ENCODE data around the gene EDRF1.

Gene EDRF1

GRCh38 chr10:125785791-125786190, 66.3 kb downstream of the EDRF1 start:
- no peaks in the 10 kb centered on the region for H3K9me3 ChIP-seq (ENCODE audit: control insufficient read depth in 1 of 2, low read length in 2 of 2)
- H3K27me3 ChIP-seq (ENCODE audit: control insufficient read depth in 1 of 2, insufficient read depth in 2 of 2, low read length in 2 of 2) = no peaks in the 10 kb centered on the region
- peaks cover 15 to 16% of the 10 kb centered on the region in 2 donors for H3K36me3 ChIP-seq (ENCODE audit: control insufficient read depth in 1 of 2, insufficient read depth in 2 of 2, low read length in 2 of 2)
- H3K4me1 ChIP-seq (ENCODE audit: control insufficient read depth in 1 of 2, insufficient read depth in 2 of 2, low read length in 2 of 2) = no peaks in the 10 kb centered on the region
- no peak overlapping the region for H3K27ac ChIP-seq (ENCODE audit: low read depth, low read length)
- no peak overlapping the region for H3K9ac ChIP-seq (ENCODE audit: low read depth in 1 of 2, low read length in 2 of 2)
- no peak overlapping the region for H3K4me3 ChIP-seq (ENCODE audit: low read depth in 1 of 2, low read length in 2 of 2)

DNA sequence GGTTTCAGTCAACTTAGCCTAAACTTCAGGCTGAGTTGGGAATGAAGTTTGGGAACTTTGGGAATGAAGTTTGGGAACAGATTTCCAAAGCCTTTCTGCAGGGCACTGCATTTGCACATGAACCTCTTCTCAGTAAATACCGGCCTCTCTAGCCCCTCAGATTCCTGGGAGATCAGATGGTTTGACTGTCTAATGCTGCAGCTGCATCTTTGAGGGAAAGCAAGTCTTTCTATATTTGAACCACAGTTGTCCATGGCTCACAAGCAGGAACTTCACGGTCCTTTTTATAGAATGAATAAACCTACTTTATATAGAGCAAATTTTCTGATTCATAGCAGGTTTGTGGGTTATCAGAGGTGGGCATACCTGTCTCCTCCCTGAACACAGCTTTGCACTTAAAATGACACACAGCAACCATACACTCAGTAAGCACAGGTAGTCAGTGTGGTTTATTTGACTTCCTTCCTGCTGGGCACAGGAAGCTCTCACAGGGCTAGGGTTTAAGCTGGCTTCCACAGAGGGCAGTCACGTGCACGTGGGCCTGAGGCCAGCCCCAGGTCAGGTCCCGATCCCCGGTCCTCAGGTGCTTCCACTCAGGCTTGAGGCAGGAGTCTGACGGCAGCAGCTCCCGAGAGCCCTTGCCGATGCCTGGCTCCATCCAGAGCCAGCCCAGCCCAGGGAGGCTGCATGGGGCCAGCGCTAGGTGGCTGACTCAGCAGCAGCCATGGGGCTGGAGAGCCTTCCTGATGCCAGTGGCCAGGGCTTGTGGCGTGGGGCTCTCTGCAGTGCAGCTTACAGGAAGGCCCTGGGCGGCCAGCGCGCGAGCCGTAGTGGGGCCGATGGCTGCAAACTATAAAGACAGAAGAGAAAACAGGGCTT, 68.9 kb downstream of the EDRF1 start:
- Histone ChIP-seq H3K4me3 (ENCODE audit: low read depth in 1 of 2, low read length in 2 of 2) (no peak overlapping the region), H3K9me3 (ENCODE audit: control insufficient read depth in 1 of 2, low read length in 2 of 2) (no peaks in the 10 kb centered on the region), H3K27me3 (ENCODE audit: control insufficient read depth in 1 of 2, insufficient read depth in 2 of 2, low read length in 2 of 2) (no peaks in the 10 kb centered on the region), H3K27ac (ENCODE audit: low read depth, low read length) (no peak overlapping the region), H3K4me1 (ENCODE audit: control insufficient read depth in 1 of 2, insufficient read depth in 2 of 2, low read length in 2 of 2) (no peaks in the 10 kb centered on the region), H3K9ac (ENCODE audit: low read depth in 1 of 2, low read length in 2 of 2) (no peak overlapping the region), H3K36me3 (ENCODE audit: control insufficient read depth in 1 of 2, insufficient read depth in 2 of 2, low read length in 2 of 2) (peaks cover 25 to 28% of the 10 kb centered on the region in 2 donors)

DNA sequence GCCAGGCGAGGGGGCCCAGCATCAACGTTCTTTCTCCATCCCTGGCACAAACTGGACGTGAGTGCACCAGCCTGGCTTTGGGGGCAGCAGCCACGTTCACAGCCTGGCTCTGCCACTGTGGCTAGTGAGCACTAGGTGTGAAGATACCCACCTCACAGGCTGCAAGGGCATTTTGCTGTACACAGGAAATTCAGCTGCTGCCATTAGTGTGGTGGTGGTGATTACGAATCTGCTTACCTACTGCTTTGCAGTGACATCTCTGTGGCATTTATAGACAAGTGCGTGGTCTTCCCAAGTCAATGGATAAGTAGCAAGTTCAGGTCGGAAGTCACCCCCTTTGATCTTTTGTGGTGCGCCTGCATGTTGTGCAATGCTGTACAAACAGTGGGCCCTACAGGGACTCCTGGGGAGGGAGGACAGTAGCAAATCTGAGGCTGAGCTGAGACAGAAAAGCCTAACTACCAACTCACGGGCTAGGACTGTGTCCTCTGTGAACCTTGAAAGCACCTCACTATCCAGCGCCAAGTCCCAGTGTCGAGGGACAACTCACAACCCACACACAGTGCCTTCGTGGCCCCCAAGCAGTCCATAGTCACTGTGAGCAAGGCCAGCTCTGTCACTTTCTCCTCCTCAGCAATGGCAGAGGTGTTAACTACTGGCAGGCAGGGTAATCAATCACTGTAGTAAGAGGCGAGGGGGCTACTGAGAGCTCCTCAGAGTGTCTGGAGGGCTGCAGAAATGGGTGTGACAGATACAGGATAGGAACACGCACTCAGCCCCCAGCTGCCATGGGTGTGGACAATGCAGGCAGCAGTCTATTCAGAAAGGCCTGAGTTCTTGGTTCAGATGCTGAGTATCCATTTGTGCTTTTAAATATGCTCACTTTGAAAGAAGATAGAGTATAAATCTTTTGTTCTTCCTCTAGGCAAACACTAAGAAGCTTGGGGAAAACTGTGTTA, 73.1 kb downstream of the EDRF1 start:
- H3K27ac ChIP-seq (ENCODE audit: low read depth, low read length) = no peak overlapping the region
- peaks cover 35 to 62% of the 10 kb centered on the region in 2 donors for H3K36me3 ChIP-seq (ENCODE audit: control insufficient read depth in 1 of 2, insufficient read depth in 2 of 2, low read length in 2 of 2)
- H3K9me3 ChIP-seq (ENCODE audit: control insufficient read depth in 1 of 2, low read length in 2 of 2) = no peaks in the 10 kb centered on the region

GRCh38 chr10:125795128-125795527, 75.6 kb downstream of the EDRF1 start:
- no peak overlapping the region for H3K27ac ChIP-seq (ENCODE audit: low read depth, low read length)
- H3K4me1 ChIP-seq (ENCODE audit: control insufficient read depth in 1 of 2, insufficient read depth in 2 of 2, low read length in 2 of 2) = no peaks in the 10 kb centered on the region
- H3K9me3 ChIP-seq (ENCODE audit: control insufficient read depth in 1 of 2, low read length in 2 of 2) = no peaks in the 10 kb centered on the region
- no peak overlapping the region for H3K9ac ChIP-seq (ENCODE audit: low read depth in 1 of 2, low read length in 2 of 2)
- H3K36me3 ChIP-seq (ENCODE audit: control insufficient read depth in 1 of 2, insufficient read depth in 2 of 2, low read length in 2 of 2) = peaks cover 21 to 66% of the 10 kb centered on the region in 2 donors
- no peaks in the 10 kb centered on the region for H3K27me3 ChIP-seq (ENCODE audit: control insufficient read depth in 1 of 2, insufficient read depth in 2 of 2, low read length in 2 of 2)
- no peak overlapping the region for H3K4me3 ChIP-seq (ENCODE audit: low read depth in 1 of 2, low read length in 2 of 2)

More for the DNA sequence above, 73.1 kb downstream of the EDRF1 start:
- H3K4me1 ChIP-seq (ENCODE audit: control insufficient read depth in 1 of 2, insufficient read depth in 2 of 2, low read length in 2 of 2) = no peaks in the 10 kb centered on the region
- no peak overlapping the region for H3K9ac ChIP-seq (ENCODE audit: low read depth in 1 of 2, low read length in 2 of 2)
- H3K4me3 ChIP-seq (ENCODE audit: low read depth in 1 of 2, low read length in 2 of 2) = no peak overlapping the region
- no peaks in the 10 kb centered on the region for H3K27me3 ChIP-seq (ENCODE audit: control insufficient read depth in 1 of 2, insufficient read depth in 2 of 2, low read length in 2 of 2)

DNA sequence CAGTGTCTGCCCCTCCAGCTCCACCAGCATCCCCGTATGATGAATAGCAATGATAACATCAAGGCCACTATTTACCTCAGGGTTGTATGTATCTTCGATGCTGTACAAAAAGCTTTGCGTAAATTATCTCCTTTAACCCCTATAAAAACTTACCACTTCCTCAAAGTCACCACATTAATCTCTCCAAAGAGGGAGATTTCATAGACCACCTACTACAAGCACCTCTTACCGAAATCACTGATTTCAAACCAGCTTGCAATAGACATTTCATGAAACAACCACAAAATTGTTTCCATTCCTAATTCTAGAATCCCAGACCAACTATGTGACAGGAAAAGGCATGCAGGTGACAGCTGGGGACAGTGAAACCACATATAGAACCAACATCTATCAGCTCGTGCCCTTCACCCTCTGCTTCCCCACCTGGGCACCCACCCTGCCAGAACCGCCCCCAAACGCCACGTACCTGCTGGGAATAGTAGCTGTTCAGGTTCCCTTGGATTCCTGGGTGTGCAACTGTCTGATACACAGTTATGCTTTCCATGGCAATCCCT, 76.2 kb downstream of the EDRF1 start:
- Histone ChIP-seq H3K27me3 (ENCODE audit: control insufficient read depth in 1 of 2, insufficient read depth in 2 of 2, low read length in 2 of 2) (no peaks in the 10 kb centered on the region), H3K9ac (ENCODE audit: low read depth in 1 of 2, low read length in 2 of 2) (no peak overlapping the region), H3K9me3 (ENCODE audit: control insufficient read depth in 1 of 2, low read length in 2 of 2) (no peaks in the 10 kb centered on the region), H3K4me3 (ENCODE audit: low read depth in 1 of 2, low read length in 2 of 2) (no peak overlapping the region), H3K27ac (ENCODE audit: low read depth, low read length) (no peak overlapping the region), H3K4me1 (ENCODE audit: control insufficient read depth in 1 of 2, insufficient read depth in 2 of 2, low read length in 2 of 2) (no peaks in the 10 kb centered on the region), H3K36me3 (ENCODE audit: control insufficient read depth in 1 of 2, insufficient read depth in 2 of 2, low read length in 2 of 2) (peaks cover 21 to 68% of the 10 kb centered on the region in 2 donors)

- Histone ChIP-seq H3K9ac (ENCODE audit: low read depth in 1 of 2, low read length in 2 of 2) (no peak overlapping the region), H3K27me3 (ENCODE audit: control insufficient read depth in 1 of 2, insufficient read depth in 2 of 2, low read length in 2 of 2) (no peaks in the 10 kb centered on the region), H3K4me3 (ENCODE audit: low read depth in 1 of 2, low read length in 2 of 2) (no peak overlapping the region), H3K36me3 (ENCODE audit: control insufficient read depth in 1 of 2, insufficient read depth in 2 of 2, low read length in 2 of 2) (peaks cover 17 to 62% of the 10 kb centered on the region in 2 donors), H3K9me3 (ENCODE audit: control insufficient read depth in 1 of 2, low read length in 2 of 2) (no peaks in the 10 kb centered on the region), H3K27ac (ENCODE audit: low read depth, low read length) (no peak overlapping the region), H3K4me1 (ENCODE audit: control insufficient read depth in 1 of 2, insufficient read depth in 2 of 2, low read length in 2 of 2) (no peaks in the 10 kb centered on the region)
These were observed 77.9 kb downstream of the EDRF1 start for GRCh38 chr10:125797424-125797823.

DNA sequence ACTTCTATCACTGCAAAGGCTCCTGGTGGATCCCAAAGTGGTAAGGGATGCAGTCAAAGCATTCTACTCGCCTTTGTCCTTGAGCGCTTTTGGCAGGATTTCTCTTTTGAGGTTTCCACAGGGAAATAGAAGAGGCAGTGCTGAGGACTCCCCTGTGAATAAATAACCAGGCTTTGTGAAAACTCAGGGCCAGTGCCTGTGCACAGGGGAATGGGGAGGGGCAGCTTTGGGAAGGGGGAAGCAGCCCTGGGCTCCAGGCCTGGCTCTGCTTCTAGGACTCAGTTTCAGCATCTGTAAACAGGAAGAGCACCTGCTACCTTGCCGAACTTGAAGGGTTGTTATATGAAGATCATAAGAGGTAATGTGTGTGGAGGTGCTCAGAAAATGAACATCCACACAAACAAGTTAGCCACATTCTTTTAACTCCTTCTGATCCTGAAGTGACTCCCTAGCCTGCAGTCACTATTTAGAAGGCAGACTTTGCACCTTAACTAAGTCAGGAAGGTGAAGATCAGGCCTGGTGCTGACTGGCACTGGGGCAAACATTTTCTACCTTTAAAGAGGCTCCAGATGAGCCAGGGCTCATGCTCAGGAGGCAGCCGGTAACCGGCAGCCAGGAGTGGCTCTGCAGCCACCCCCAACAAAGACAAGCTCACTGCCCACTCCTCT, 78.6 kb downstream of the EDRF1 start:
- Histone ChIP-seq H3K9me3 (ENCODE audit: control insufficient read depth in 1 of 2, low read length in 2 of 2) (no peaks in the 10 kb centered on the region), H3K9ac (ENCODE audit: low read depth in 1 of 2, low read length in 2 of 2) (no peak overlapping the region), H3K36me3 (ENCODE audit: control insufficient read depth in 1 of 2, insufficient read depth in 2 of 2, low read length in 2 of 2) (peaks cover 10 to 62% of the 10 kb centered on the region in 2 donors), H3K27ac (ENCODE audit: low read depth, low read length) (no peak overlapping the region), H3K4me1 (ENCODE audit: control insufficient read depth in 1 of 2, insufficient read depth in 2 of 2, low read length in 2 of 2) (no peaks in the 10 kb centered on the region), H3K4me3 (ENCODE audit: low read depth in 1 of 2, low read length in 2 of 2) (no peak overlapping the region), H3K27me3 (ENCODE audit: control insufficient read depth in 1 of 2, insufficient read depth in 2 of 2, low read length in 2 of 2) (no peaks in the 10 kb centered on the region)

GRCh38 chr10:125799451-125800182, 80.1 kb downstream of the EDRF1 start:
- Histone ChIP-seq H3K4me3 (ENCODE audit: low read depth in 1 of 2, low read length in 2 of 2) (no peak overlapping the region), H3K9ac (ENCODE audit: low read depth in 1 of 2, low read length in 2 of 2) (no peak overlapping the region), H3K9me3 (ENCODE audit: control insufficient read depth in 1 of 2, low read length in 2 of 2) (no peaks in the 10 kb centered on the region), H3K27ac (ENCODE audit: low read depth, low read length) (no peak overlapping the region), H3K36me3 (ENCODE audit: control insufficient read depth in 1 of 2, insufficient read depth in 2 of 2, low read length in 2 of 2) (peaks cover 6 to 58% of the 10 kb centered on the region in 2 donors), H3K4me1 (ENCODE audit: control insufficient read depth in 1 of 2, insufficient read depth in 2 of 2, low read length in 2 of 2) (no peaks in the 10 kb centered on the region), H3K27me3 (ENCODE audit: control insufficient read depth in 1 of 2, insufficient read depth in 2 of 2, low read length in 2 of 2) (no peaks in the 10 kb centered on the region)

- H3K9me3 ChIP-seq (ENCODE audit: control insufficient read depth in 1 of 2, low read length in 2 of 2) = no peaks in the 10 kb centered on the region
- no peak overlapping the region for H3K4me3 ChIP-seq (ENCODE audit: low read depth in 1 of 2, low read length in 2 of 2)
- H3K9ac ChIP-seq (ENCODE audit: low read depth in 1 of 2, low read length in 2 of 2) = no peak overlapping the region
- H3K27me3 ChIP-seq (ENCODE audit: control insufficient read depth in 1 of 2, insufficient read depth in 2 of 2, low read length in 2 of 2) = no peaks in the 10 kb centered on the region
- H3K4me1 ChIP-seq (ENCODE audit: control insufficient read depth in 1 of 2, insufficient read depth in 2 of 2, low read length in 2 of 2) = no peaks in the 10 kb centered on the region
- H3K36me3 ChIP-seq (ENCODE audit: control insufficient read depth in 1 of 2, insufficient read depth in 2 of 2, low read length in 2 of 2) = peaks cover 7 to 59% of the 10 kb centered on the region in 2 donors
- H3K27ac ChIP-seq (ENCODE audit: low read depth, low read length) = no peak overlapping the region
These were observed 82.1 kb downstream of the EDRF1 start for GRCh38 chr10:125801574-125801973.

Measured in duodenal mucosa (tissue), 2 donors.